A673 (cell line): ENCODE data around the gene SPAG9. TPM values are rescaled to one million over a fixed set of nuclear protein-coding genes. Genes with fewer than 3 reads are reported as not detected.

ENCODE experiments used
- BruUV-seq: library from RNA; stranded (reverse); fragments of 400-500 nt; replicated peaks from 2 replicates; lab custom pipeline; 2021; lab: Mats Ljungman, UMichigan
- CTCF ChIA-PET: fragments of 300-600 bp; sonication (Branson Sonifier 250); formaldehyde crosslinking; loops from one replicate; lab custom pipeline; 2022; ENCODE audit warnings: antibody characterized with exemption; lab: Charles Lee
- POLR2A ChIA-PET: fragments of 300-600 bp; sonication (Branson Sonifier 250); formaldehyde crosslinking; loops from one replicate; lab custom pipeline; 2022; ENCODE audit warnings: antibody characterized with exemption; ENCODE audit not compliant: low non-redundant PET; lab: Charles Lee
- DNase-seq: peaks from one replicate; pipeline ENCODE4 v3.0.0-alpha.2; 2015; ENCODE audit warnings: low spot score
- H3K27ac ChIP-seq: fragments of 200-600 bp; sonication (generic); 2 replicates; pipeline ENCODE4 v1.5.1; 2016; ENCODE audit warnings: mixed run types, low read depth, mild to moderate bottlenecking, mixed read lengths, antibody characterized with exemption, low read length; ENCODE audit not compliant: poor library complexity, severe bottlenecking
- H3K27me3 ChIP-seq: fragments of 200-600 bp; sonication (generic); replicated peaks from 2 replicates; pipeline ENCODE4 v1.6.1; 2017; ENCODE audit warnings: mixed run types, low read depth, mild to moderate bottlenecking, mixed read lengths, antibody characterized with exemption, low read length; ENCODE audit not compliant: insufficient read depth, poor library complexity
- H3K36me3 ChIP-seq: fragments of 200-600 bp; sonication (generic); 2 replicates; pipeline ENCODE4 v1.6.1; 2016; ENCODE audit warnings: mixed run types, mild to moderate bottlenecking, mixed read lengths, antibody characterized with exemption, low read length; ENCODE audit not compliant: insufficient read depth, poor library complexity, severe bottlenecking
- H3K4me1 ChIP-seq: fragments of 200-600 bp; sonication (generic); 2 replicates; pipeline ENCODE4 v1.6.1; 2017; ENCODE audit warnings: mixed run types, mild to moderate bottlenecking, mixed read lengths, antibody characterized with exemption, low read length; ENCODE audit not compliant: insufficient read depth, poor library complexity, severe bottlenecking
- H3K4me3 ChIP-seq: fragments of 200-600 bp; sonication (generic); 2 replicates; pipeline ENCODE4 v1.5.1; 2016; ENCODE audit warnings: low read depth, mixed run types, mild to moderate bottlenecking, mixed read lengths, low read length; ENCODE audit not compliant: poor library complexity, severe bottlenecking
- H3K9me3 ChIP-seq: fragments of 200-600 bp; sonication (generic); 2 replicates; pipeline ENCODE4 v1.6.1; 2016; ENCODE audit warnings: mixed run types, low read depth, mild to moderate bottlenecking, mixed read lengths, antibody characterized with exemption, low read length; ENCODE audit not compliant: poor library complexity, severe bottlenecking
- EZH2 ChIP-seq: fragments of 200-600 bp; sonication (generic); IDR thresholded peaks from 2 replicates; pipeline ENCODE4 v1.6.1; 2017; ENCODE audit warnings: borderline replicate concordance, low read depth, mild to moderate bottlenecking, mixed read lengths, antibody characterized with exemption, low read length; ENCODE audit not compliant: poor library complexity, severe bottlenecking
- intact Hi-C: fragments of 100-400 bp; cut with micrococcal nuclease; formaldehyde crosslinking; loops from one replicate; pipeline ENCODE4 v1.10.0; 2022; ENCODE audit not compliant: unreplicated experiment
- total RNA-seq: library from RNA; stranded (reverse); gene quantifications from 2 replicates; pipeline ENCODE4 v1.2.3, GENCODE V29; 2021
- TF ChIP-seq, protein P1 (sequence below): fragments of 300-800, 200-600 bp; sonication (generic); conservative IDR thresholded peaks from 2 replicates; pipeline ENCODE4 v1.5.1; 2017; ENCODE audit warnings: low read depth, mild to moderate bottlenecking, antibody characterized with exemption, low read length, moderate library complexity, mixed read lengths

The SPAG9 gene
- total RNA-seq, 1 experiment from 2014 or later: 82.0 TPM

DNA sequence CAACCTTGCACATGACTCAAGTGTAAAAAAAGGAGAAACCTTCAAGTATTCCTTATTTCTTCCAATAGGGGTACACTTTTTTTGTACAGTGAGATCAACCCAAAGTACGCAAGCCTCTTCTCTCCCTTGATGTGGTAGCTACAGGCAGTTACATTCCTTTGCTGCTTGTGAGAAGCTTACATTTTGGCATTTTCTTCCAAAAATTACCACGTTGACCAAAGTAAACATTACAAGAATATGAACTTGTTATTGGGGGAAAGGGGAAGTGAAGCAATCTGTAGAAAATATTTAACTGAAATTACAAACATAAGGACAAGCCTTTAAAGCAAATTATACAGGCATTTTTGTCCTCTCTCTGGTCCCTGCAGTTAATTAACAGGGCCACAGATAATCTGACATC, 157.5 kb downstream of the SPAG9 start:
- BruUV-seq: no TSS peak
- Histone ChIP-seq H3K4me3 (no peak overlapping the region), H3K9me3 (no peaks in the 10 kb centered on the region), H3K4me1 (peaks cover 17% of the 10 kb centered on the region), H3K36me3 (no peaks in the 10 kb centered on the region), H3K27ac (no peak overlapping the region), H3K27me3 (no peaks in the 10 kb centered on the region)
- TF ChIP-seq EZH2: no peak
- TF ChIP-seq, protein P1, sequence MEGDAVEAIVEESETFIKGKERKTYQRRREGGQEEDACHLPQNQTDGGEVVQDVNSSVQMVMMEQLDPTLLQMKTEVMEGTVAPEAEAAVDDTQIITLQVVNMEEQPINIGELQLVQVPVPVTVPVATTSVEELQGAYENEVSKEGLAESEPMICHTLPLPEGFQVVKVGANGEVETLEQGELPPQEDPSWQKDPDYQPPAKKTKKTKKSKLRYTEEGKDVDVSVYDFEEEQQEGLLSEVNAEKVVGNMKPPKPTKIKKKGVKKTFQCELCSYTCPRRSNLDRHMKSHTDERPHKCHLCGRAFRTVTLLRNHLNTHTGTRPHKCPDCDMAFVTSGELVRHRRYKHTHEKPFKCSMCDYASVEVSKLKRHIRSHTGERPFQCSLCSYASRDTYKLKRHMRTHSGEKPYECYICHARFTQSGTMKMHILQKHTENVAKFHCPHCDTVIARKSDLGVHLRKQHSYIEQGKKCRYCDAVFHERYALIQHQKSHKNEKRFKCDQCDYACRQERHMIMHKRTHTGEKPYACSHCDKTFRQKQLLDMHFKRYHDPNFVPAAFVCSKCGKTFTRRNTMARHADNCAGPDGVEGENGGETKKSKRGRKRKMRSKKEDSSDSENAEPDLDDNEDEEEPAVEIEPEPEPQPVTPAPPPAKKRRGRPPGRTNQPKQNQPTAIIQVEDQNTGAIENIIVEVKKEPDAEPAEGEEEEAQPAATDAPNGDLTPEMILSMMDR: no peak
- intact Hi-C loops: no loop called here
- CTCF ChIA-PET: no interaction called here
- POLR2A ChIA-PET: interaction anchor here (0.6 kb wide), 1 partner anchor 87 kb away, joined by 4 read pairs; no protein-coding TSS in a partner anchor
- no peak for DNase-seq

DNA sequence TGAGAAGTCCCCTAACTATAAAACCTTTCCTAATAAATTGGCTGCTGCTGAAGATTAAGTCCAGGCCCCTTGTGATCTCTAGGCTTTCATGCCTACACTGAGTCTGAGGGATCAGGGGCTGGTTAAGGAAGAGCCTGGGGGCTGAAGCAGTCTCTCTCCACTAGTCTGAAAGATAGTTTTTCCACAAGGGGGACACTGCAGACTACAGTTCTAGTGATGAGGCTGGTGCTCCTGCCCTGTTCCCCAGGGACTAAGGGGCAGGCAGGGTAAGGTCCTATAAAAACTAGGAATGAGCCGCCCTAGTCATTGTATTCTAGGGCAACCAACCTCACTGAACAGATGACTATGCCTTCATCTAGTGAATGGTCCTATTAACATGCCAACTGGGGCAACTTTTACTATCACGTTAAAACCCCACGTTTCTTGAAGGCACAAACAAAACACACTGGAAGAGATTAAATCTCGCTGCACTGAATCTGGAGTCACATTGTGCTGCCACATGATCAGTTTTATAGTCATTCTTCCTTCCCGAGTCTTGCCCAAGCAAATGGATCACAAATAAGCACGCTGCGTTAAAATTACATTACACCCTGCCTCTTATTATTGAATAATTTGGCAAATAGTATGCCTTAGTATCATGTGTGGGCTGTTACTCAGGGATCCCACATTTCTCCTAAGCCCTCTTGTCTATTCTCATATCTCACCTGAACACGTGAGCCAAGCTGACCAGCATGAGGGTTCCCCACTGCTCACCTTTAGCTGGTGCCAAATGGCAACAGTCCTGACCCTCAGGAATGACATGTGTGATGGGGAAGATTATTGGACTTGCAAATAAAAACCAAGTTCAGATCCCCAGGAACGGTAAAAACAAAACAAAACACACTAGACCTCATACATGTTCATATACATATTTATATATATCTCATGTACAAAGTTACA, 159.1 kb downstream of the SPAG9 start:
- DNase-seq: peak; percentile 30
- no peaks in the 10 kb centered on the region for H3K9me3 ChIP-seq
- H3K4me3 ChIP-seq: no peak overlapping the region
- H3K27ac ChIP-seq: no peak overlapping the region
- H3K27me3 ChIP-seq: no peaks in the 10 kb centered on the region
- TF ChIP-seq, protein P1: no peak
- TF ChIP-seq EZH2: no peak
- no peaks in the 10 kb centered on the region for H3K36me3 ChIP-seq
- ChIA-PET CTCF (no interaction called here), POLR2A (no interaction called here)
- no TSS peak for BruUV-seq
- H3K4me1 ChIP-seq: peaks cover 21% of the 10 kb centered on the region
- intact Hi-C loops: no loop called here

DNA sequence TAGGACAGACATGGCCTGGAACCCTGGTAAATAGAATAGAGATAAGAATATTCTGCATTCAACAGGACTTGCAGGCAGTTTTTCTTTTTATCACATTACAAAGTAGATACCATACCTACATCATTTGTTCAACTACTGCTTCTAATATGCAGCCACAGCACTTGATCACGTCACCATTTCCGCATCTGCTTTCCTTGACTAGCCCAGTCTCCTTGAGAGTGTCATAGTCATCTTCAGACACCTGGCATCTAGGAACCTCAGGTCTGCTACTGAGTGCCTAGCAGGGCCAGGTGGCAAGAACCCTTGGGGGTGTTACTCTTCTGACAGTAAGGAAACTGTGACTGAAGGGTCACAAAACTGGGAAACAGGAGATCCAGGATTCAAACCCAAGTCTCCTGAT, 161.3 kb downstream of the SPAG9 start:
- BruUV-seq: no TSS peak
- Histone ChIP-seq H3K27me3 (no peaks in the 10 kb centered on the region), H3K4me3 (no peak overlapping the region), H3K27ac (no peak overlapping the region), H3K9me3 (no peaks in the 10 kb centered on the region), H3K36me3 (no peaks in the 10 kb centered on the region), H3K4me1 (peaks cover 25% of the 10 kb centered on the region)
- no peak for DNase-seq
- intact Hi-C loops: loop anchor here (5.0 kb wide), 2 partner anchors 58 to 412 kb away; partner anchors contain the start of gene SPATA20
- ChIA-PET CTCF (no interaction called here), POLR2A (no interaction called here)
- TF ChIP-seq EZH2: no peak
- TF ChIP-seq, protein P1: no peak
